Measurements from ENCODE around the gene RALGPS2. TPM values are rescaled to one million over a fixed set of nuclear protein-coding genes. Genes with fewer than 3 reads are reported as not detected.

RALGPS2 gene
- total RNA-seq, 1 experiment from 2014 or later = 13.3 TPM

GRCh38 chr1:178683291-178683690 lies 41.8 kb upstream of the RALGPS2 start:
- CTCF ChIA-PET = interaction anchor here (0.5 to 1.0 kb wide), 3 partner anchors 27 to 71 kb away, joined by 3 read pairs; no protein-coding TSS in a partner anchor
- H3K27ac Mint-ChIP-seq (ENCODE audit: low read depth, unreplicated experiment) = peak overlapping the region; percentile 73
- peaks cover 6% of the 10 kb centered on the region for H3K9me3 Mint-ChIP-seq (ENCODE audit: unreplicated experiment)
- H3K27me3 Mint-ChIP-seq (ENCODE audit: insufficient read depth, unreplicated experiment) = no peaks in the 10 kb centered on the region
- intact Hi-C loops (cut with micrococcal nuclease) = no loop called here
- H3K36me3 Mint-ChIP-seq (ENCODE audit: insufficient read depth, unreplicated experiment) = no peaks in the 10 kb centered on the region
- POLR2A ChIA-PET = interaction anchor here (0.5 to 2.7 kb wide), 6 partner anchors 15 to 52 kb away, joined by 3 to 19 read pairs (median 4); partner anchors contain the start of gene RALGPS2
- no TSS peak for BruUV-seq (replicated peaks)
- H3K4me3 Mint-ChIP-seq (ENCODE audit: unreplicated experiment) = no peak overlapping the region
- no peak for DNase-seq (ENCODE audit: unreplicated experiment)
- TF ChIP-seq CTCF (IDR thresholded peaks at IDR 0.05; ENCODE audit: unreplicated experiment) = no peak
- peaks cover 38% of the 10 kb centered on the region for H3K4me1 Mint-ChIP-seq (ENCODE audit: insufficient read depth, unreplicated experiment)

- no peak for TF ChIP-seq CTCF (IDR thresholded peaks at IDR 0.05; ENCODE audit: unreplicated experiment)
- no peaks in the 10 kb centered on the region for H3K36me3 Mint-ChIP-seq (ENCODE audit: insufficient read depth, unreplicated experiment)
- no peaks in the 10 kb centered on the region for H3K27me3 Mint-ChIP-seq (ENCODE audit: insufficient read depth, unreplicated experiment)
- ChIA-PET CTCF (interaction anchor here (0.5 to 1.8 kb wide), 7 partner anchors 36 to 670 kb away, joined by 3 to 4 read pairs (median 3); no protein-coding TSS in a partner anchor), POLR2A (interaction anchor here (0.7 to 2.7 kb wide), 5 partner anchors 18 to 670 kb away, joined by 3 to 19 read pairs (median 5); partner anchors contain the start of gene RALGPS2)
- H3K4me3 Mint-ChIP-seq (ENCODE audit: unreplicated experiment) = no peak overlapping the region
- no peak for DNase-seq (ENCODE audit: unreplicated experiment)
- peaks cover 42% of the 10 kb centered on the region for H3K4me1 Mint-ChIP-seq (ENCODE audit: insufficient read depth, unreplicated experiment)
- H3K9me3 Mint-ChIP-seq (ENCODE audit: unreplicated experiment) = peaks cover 6% of the 10 kb centered on the region
- no TSS peak for BruUV-seq (replicated peaks)
- intact Hi-C loops (cut with micrococcal nuclease) = loop anchor here (1.0 kb wide), 1 partner anchor 75 kb away; no protein-coding TSS in a partner anchor
- H3K27ac Mint-ChIP-seq (ENCODE audit: low read depth, unreplicated experiment) = peak overlapping the region; percentile 73
Measured at GRCh38 chr1:178684111-178684510, 40.9 kb upstream of the RALGPS2 start.

DNA sequence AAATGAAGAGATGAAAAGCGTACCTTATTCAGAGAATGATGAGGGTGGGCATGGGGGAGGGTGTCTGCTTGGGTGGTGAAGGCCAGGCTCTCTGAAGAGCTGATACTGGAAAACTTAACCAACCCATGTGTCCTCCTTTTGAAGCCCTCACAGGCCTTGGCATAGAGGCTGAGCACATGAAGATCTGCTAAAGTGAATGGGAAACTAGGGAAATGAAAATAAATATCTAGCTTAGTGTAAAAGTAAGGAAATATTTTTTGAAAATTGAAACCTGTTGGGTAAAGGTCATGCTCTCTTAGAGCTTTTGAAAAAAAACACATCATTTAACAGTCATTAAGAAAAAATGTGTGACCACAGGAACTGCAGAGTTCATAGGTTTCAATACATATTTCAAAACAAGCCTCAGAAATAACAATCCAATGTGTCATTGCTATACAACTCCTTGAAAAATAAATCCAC lies 40.5 kb upstream of the RALGPS2 start:
- BruUV-seq (replicated peaks) = no TSS peak
- Mint-ChIP-seq H3K36me3 (ENCODE audit: insufficient read depth, unreplicated experiment) (no peaks in the 10 kb centered on the region), H3K27me3 (ENCODE audit: insufficient read depth, unreplicated experiment) (no peaks in the 10 kb centered on the region), H3K4me1 (ENCODE audit: insufficient read depth, unreplicated experiment) (peaks cover 42% of the 10 kb centered on the region), H3K27ac (ENCODE audit: low read depth, unreplicated experiment) (peak overlapping the region; percentile 73), H3K4me3 (ENCODE audit: unreplicated experiment) (no peak overlapping the region), H3K9me3 (ENCODE audit: unreplicated experiment) (peaks cover 6% of the 10 kb centered on the region)
- POLR2A ChIA-PET = interaction anchor here (0.7 to 2.7 kb wide), 6 partner anchors 18 to 669 kb away, joined by 3 to 19 read pairs (median 5); partner anchors contain the start of gene RALGPS2
- CTCF ChIA-PET = interaction anchor here (0.5 to 1.8 kb wide), 9 partner anchors 10 to 669 kb away, joined by 3 to 4 read pairs (median 3); no protein-coding TSS in a partner anchor
- DNase-seq (ENCODE audit: unreplicated experiment) = peak; percentile 89
- intact Hi-C loops (cut with micrococcal nuclease) = loop anchor here (1.0 kb wide), 1 partner anchor 75 kb away; no protein-coding TSS in a partner anchor
- TF ChIP-seq CTCF (IDR thresholded peaks at IDR 0.05; ENCODE audit: unreplicated experiment) = no peak

GRCh38 chr1:178686407-178686806 lies 38.6 kb upstream of the RALGPS2 start:
- H3K9me3 Mint-ChIP-seq (ENCODE audit: unreplicated experiment) = peaks cover 1% of the 10 kb centered on the region
- no TSS peak for BruUV-seq (replicated peaks)
- DNase-seq (ENCODE audit: unreplicated experiment) = no peak
- CTCF ChIA-PET = interaction anchor here (0.6 to 1.2 kb wide), 8 partner anchors 8 to 150 kb away, joined by 3 to 5 read pairs (median 3); partner anchors contain the start of gene RALGPS2
- intact Hi-C loops (cut with micrococcal nuclease) = no loop called here
- no peaks in the 10 kb centered on the region for H3K27me3 Mint-ChIP-seq (ENCODE audit: insufficient read depth, unreplicated experiment)
- no peak for TF ChIP-seq CTCF (IDR thresholded peaks at IDR 0.05; ENCODE audit: unreplicated experiment)
- H3K4me3 Mint-ChIP-seq (ENCODE audit: unreplicated experiment) = no peak overlapping the region
- POLR2A ChIA-PET = interaction anchor here (0.6 to 2.4 kb wide), 7 partner anchors 13 to 143 kb away, joined by 3 to 9 read pairs (median 3); partner anchors contain the start of gene RALGPS2
- no peaks in the 10 kb centered on the region for H3K36me3 Mint-ChIP-seq (ENCODE audit: insufficient read depth, unreplicated experiment)
- H3K27ac Mint-ChIP-seq (ENCODE audit: low read depth, unreplicated experiment) = peak overlapping the region; percentile 73
- H3K4me1 Mint-ChIP-seq (ENCODE audit: insufficient read depth, unreplicated experiment) = peaks cover 42% of the 10 kb centered on the region

Measured in MCF 10A (cell line).